ENCODE data around the gene C1S. TPM values are rescaled to one million over a fixed set of nuclear protein-coding genes. Genes with fewer than 3 reads are reported as not detected.

The C1S gene
- total and polyA plus RNA-seq, 2 experiments from 2014 or later = 4.9 to 9.7 TPM

DNA sequence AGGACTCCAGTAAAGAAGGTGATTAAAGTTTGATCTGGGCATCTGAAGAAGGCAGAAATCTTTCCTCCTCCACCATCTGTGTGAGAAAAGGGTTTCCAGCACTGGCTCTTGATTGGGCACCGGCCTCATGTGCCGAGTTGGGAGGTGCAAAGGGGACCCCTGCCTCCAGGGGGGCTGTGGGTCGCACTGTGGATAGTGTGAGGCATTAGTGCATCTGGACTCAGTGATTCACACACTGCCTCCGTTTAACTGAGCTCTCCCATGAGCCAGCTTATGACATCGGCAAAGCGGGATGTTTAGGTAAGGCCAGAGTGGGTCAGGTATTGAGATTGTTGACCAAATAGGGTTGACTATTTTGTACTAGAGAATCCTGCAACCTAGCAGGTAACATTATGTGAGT is 8.9 kb downstream of the C1S start (continued):
- TF ChIP-seq STAT1 (IDR thresholded peaks at IDR 0.05; ENCODE audit: unreplicated experiment) = no peak

DNA sequence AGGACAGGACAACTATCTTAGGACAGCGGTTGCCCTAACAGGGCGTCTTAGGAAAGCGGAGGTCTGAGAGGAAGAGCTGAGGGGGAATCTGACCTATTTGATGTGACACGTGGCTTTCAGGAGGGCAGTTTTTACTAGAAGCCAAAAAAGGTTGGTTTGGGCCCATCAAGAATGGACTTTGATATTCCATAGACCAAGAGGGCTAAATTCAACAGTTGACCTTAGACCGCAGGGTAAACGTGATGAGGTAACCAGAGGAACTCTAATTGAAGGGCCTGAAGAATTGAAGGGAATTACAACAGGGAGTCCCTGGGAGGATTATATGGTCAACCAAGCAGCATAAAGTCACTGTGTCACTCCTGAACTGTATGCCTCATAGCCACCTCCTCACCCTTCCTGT is 11.5 kb downstream of the C1S start:
- Histone ChIP-seq H3K79me2 (replicated peaks; ENCODE audit: insufficient read depth) (no peaks in the 10 kb centered on the region), H3K27ac (ENCODE audit: low read depth) (no peak overlapping the region), H3K4me2 (no peak overlapping the region), H3K27me3 (ENCODE audit: insufficient read depth) (no peaks in the 10 kb centered on the region), H3K9me2 (ENCODE audit: insufficient read depth) (peaks cover 6% of the 10 kb centered on the region), H3K4me3 (no peak overlapping the region), H3K4me1 (ENCODE audit: insufficient read depth) (no peaks in the 10 kb centered on the region), H2AFZ (no peak overlapping the region), H4K20me1 (replicated peaks; ENCODE audit: insufficient read depth) (no peaks in the 10 kb centered on the region), H3F3A (replicated peaks; ENCODE audit: low read depth) (no peaks in the 10 kb centered on the region), H3K36me3 (ENCODE audit: insufficient read depth) (no peaks in the 10 kb centered on the region)
- TF ChIP-seq NANOG (IDR thresholded peaks at IDR 0.05; ENCODE audit: borderline replicate concordance) (no peak), ZNF331 (CRISPR knock-in tag; IDR thresholded peaks at IDR 0.05; ENCODE audit: low read depth) (no peak), JUNB (IDR thresholded peaks at IDR 0.05; ENCODE audit: unreplicated experiment) (no peak)
- TF ChIP-seq, protein P1, sequence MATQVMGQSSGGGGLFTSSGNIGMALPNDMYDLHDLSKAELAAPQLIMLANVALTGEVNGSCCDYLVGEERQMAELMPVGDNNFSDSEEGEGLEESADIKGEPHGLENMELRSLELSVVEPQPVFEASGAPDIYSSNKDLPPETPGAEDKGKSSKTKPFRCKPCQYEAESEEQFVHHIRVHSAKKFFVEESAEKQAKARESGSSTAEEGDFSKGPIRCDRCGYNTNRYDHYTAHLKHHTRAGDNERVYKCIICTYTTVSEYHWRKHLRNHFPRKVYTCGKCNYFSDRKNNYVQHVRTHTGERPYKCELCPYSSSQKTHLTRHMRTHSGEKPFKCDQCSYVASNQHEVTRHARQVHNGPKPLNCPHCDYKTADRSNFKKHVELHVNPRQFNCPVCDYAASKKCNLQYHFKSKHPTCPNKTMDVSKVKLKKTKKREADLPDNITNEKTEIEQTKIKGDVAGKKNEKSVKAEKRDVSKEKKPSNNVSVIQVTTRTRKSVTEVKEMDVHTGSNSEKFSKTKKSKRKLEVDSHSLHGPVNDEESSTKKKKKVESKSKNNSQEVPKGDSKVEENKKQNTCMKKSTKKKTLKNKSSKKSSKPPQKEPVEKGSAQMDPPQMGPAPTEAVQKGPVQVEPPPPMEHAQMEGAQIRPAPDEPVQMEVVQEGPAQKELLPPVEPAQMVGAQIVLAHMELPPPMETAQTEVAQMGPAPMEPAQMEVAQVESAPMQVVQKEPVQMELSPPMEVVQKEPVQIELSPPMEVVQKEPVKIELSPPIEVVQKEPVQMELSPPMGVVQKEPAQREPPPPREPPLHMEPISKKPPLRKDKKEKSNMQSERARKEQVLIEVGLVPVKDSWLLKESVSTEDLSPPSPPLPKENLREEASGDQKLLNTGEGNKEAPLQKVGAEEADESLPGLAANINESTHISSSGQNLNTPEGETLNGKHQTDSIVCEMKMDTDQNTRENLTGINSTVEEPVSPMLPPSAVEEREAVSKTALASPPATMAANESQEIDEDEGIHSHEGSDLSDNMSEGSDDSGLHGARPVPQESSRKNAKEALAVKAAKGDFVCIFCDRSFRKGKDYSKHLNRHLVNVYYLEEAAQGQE (IDR thresholded peaks at IDR 0.05; ENCODE audit: unreplicated experiment) = no peak
- H3K27ac Mint-ChIP-seq = no peak overlapping the region
- peaks cover 3% of the 10 kb centered on the region for H3K27me3 Mint-ChIP-seq (ENCODE audit: insufficient read depth, low read depth, poor library complexity)
- H3K4me1 Mint-ChIP-seq = no peaks in the 10 kb centered on the region
- H3K36me3 Mint-ChIP-seq (ENCODE audit: low read depth) = no peaks in the 10 kb centered on the region
- no peak for ATAC-seq
- no peak overlapping the region for H3K4me3 Mint-ChIP-seq
- no peaks in the 10 kb centered on the region for H3K9me3 Mint-ChIP-seq
- no peak for DNase-seq (ENCODE audit: low spot score)

DNA sequence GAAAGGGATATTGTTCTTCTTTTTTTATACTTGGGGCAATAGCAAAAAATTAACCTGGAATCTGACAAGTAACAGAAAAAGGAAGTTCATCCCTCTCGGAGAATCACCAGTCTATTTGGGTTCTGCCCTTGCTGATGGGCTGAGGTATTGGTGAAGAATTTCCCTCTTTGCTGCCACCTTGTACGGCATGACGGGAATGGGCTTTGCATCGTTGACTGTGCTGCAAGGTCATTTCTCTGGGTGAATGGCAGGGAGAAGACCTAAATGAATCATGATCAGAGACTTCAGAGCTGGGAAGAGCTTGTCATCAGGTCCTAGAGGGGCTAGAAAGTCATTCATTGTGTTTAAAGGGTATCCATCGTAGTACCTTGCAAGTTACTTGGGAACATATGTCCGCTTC is 12.0 kb downstream of the C1S start:
- no peaks in the 10 kb centered on the region for H3K36me3 Mint-ChIP-seq (ENCODE audit: low read depth)
- peaks cover 3% of the 10 kb centered on the region for H3K27me3 Mint-ChIP-seq (ENCODE audit: insufficient read depth, low read depth, poor library complexity)
- no peak overlapping the region for H3K4me3 Mint-ChIP-seq
- DNase-seq (ENCODE audit: low spot score) (no peak), ATAC-seq (no peak)
- H3K27ac ChIP-seq (ENCODE audit: low read depth) = no peak overlapping the region
- no peaks in the 10 kb centered on the region for H3K4me1 Mint-ChIP-seq
- H3K4me1 ChIP-seq (ENCODE audit: insufficient read depth) = no peaks in the 10 kb centered on the region
- no peaks in the 10 kb centered on the region for H3K9me3 Mint-ChIP-seq
- H3K9me2 ChIP-seq (ENCODE audit: insufficient read depth) = peaks cover 2% of the 10 kb centered on the region
- H2AFZ ChIP-seq = no peak overlapping the region
- H3K79me2 ChIP-seq (replicated peaks; ENCODE audit: insufficient read depth) = no peaks in the 10 kb centered on the region
- no peaks in the 10 kb centered on the region for H3K36me3 ChIP-seq (ENCODE audit: insufficient read depth)
- no peak overlapping the region for H3K27ac Mint-ChIP-seq
- H3F3A ChIP-seq (replicated peaks; ENCODE audit: low read depth) = no peaks in the 10 kb centered on the region
- no peaks in the 10 kb centered on the region for H3K27me3 ChIP-seq (ENCODE audit: insufficient read depth)
- no peak overlapping the region for H3K4me3 ChIP-seq
- no peak overlapping the region for H3K4me2 ChIP-seq
- H4K20me1 ChIP-seq (replicated peaks; ENCODE audit: insufficient read depth) = no peaks in the 10 kb centered on the region
- TF ChIP-seq POLR2AphosphoS5 (IDR thresholded peaks at IDR 0.05; ENCODE audit: low read depth) (no peak), ZNF114 (CRISPR knock-in tag; IDR thresholded peaks at IDR 0.05) (no peak), EZH2 (IDR thresholded peaks at IDR 0.05; ENCODE audit: low read depth, unreplicated experiment) (no peak), NANOG (IDR thresholded peaks at IDR 0.05; ENCODE audit: borderline replicate concordance) (no peak), JUNB (IDR thresholded peaks at IDR 0.05; ENCODE audit: unreplicated experiment) (no peak), ZNF331 (CRISPR knock-in tag; IDR thresholded peaks at IDR 0.05; ENCODE audit: low read depth) (no peak), STAT1 (IDR thresholded peaks at IDR 0.05; ENCODE audit: unreplicated experiment) (no peak)
- TF ChIP-seq, protein P2, sequence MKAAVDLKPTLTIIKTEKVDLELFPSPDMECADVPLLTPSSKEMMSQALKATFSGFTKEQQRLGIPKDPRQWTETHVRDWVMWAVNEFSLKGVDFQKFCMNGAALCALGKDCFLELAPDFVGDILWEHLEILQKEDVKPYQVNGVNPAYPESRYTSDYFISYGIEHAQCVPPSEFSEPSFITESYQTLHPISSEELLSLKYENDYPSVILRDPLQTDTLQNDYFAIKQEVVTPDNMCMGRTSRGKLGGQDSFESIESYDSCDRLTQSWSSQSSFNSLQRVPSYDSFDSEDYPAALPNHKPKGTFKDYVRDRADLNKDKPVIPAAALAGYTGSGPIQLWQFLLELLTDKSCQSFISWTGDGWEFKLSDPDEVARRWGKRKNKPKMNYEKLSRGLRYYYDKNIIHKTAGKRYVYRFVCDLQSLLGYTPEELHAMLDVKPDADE (IDR thresholded peaks at IDR 0.05) = no peak
- TF ChIP-seq, protein P1 (IDR thresholded peaks at IDR 0.05; ENCODE audit: unreplicated experiment) = no peak
